ENCODE results near the gene RENBP. TPM values are rescaled to one million over a fixed set of nuclear protein-coding genes. Genes with fewer than 3 reads are reported as not detected.

Gene RENBP
- total RNA-seq, 1 experiment from 2014 or later: 0.75 TPM

- Mint-ChIP-seq H3K4me3 (ENCODE audit: unreplicated experiment) (no peak overlapping the region), H3K36me3 (ENCODE audit: insufficient read depth, unreplicated experiment) (peaks cover 35% of the 10 kb centered on the region), H3K27me3 (ENCODE audit: insufficient read depth, unreplicated experiment) (no peaks in the 10 kb centered on the region), H3K9me3 (ENCODE audit: unreplicated experiment) (no peaks in the 10 kb centered on the region), H3K4me1 (ENCODE audit: low read depth, unreplicated experiment) (no peaks in the 10 kb centered on the region), H3K27ac (ENCODE audit: unreplicated experiment) (no peak overlapping the region)
- no peaks in the 10 kb centered on the region for H3K4me1 ChIP-seq
- no peak for TF ChIP-seq CTCF (IDR thresholded peaks at IDR 0.05; ENCODE audit: insufficient read depth in 1 of 2, low read depth in 1 of 2, low read length in 1 of 2, severe bottlenecking in 1 of 2, unreplicated experiment in 1 of 2)
- H3K9me3 ChIP-seq: no peaks in the 10 kb centered on the region
- intact Hi-C loops (cut with micrococcal nuclease; ENCODE audit: unreplicated experiment): no loop called here
- H3K27me3 ChIP-seq (replicated peaks; ENCODE audit: control insufficient read depth, insufficient read depth, low read length): no peaks in the 10 kb centered on the region
- H3K36me3 ChIP-seq (ENCODE audit: control insufficient read depth, insufficient read depth, low read length): peaks cover 3% of the 10 kb centered on the region
- no peak overlapping the region for H3K4me3 ChIP-seq (ENCODE audit: low read depth, low read length)
- POLR2A ChIA-PET: no interaction called here
- no TSS peak for BruUV-seq (replicated peaks)
- CTCF ChIA-PET: interaction anchor here (1.3 kb wide), 2 partner anchors 18 to 20 kb away, joined by 3 to 4 read pairs; no protein-coding TSS in a partner anchor
- DNase-seq: no peak
These were observed 22.5 kb upstream of the RENBP start for GRCh38 chrX:153966841-153967535.

GRCh38 chrX:153966283-153966688 is 21.8 kb upstream of the RENBP start:
- BruUV-seq (replicated peaks): no TSS peak
- intact Hi-C loops (cut with micrococcal nuclease; ENCODE audit: unreplicated experiment): no loop called here
- no peaks in the 10 kb centered on the region for H3K27me3 Mint-ChIP-seq (ENCODE audit: insufficient read depth, unreplicated experiment)
- H3K4me3 Mint-ChIP-seq (ENCODE audit: unreplicated experiment): no peak overlapping the region
- Histone ChIP-seq H3K36me3 (ENCODE audit: control insufficient read depth, insufficient read depth, low read length) (peaks cover 3% of the 10 kb centered on the region), H3K27me3 (replicated peaks; ENCODE audit: control insufficient read depth, insufficient read depth, low read length) (no peaks in the 10 kb centered on the region), H3K4me3 (ENCODE audit: low read depth, low read length) (no peak overlapping the region), H3K4me1 (no peaks in the 10 kb centered on the region), H3K9me3 (no peaks in the 10 kb centered on the region)
- H3K4me1 Mint-ChIP-seq (ENCODE audit: low read depth, unreplicated experiment): no peaks in the 10 kb centered on the region
- no peak overlapping the region for H3K27ac Mint-ChIP-seq (ENCODE audit: unreplicated experiment)
- ChIA-PET CTCF (interaction anchor here (1.3 kb wide), 1 partner anchor 17 kb away, joined by 3 read pairs; no protein-coding TSS in a partner anchor), POLR2A (no interaction called here)
- H3K36me3 Mint-ChIP-seq (ENCODE audit: insufficient read depth, unreplicated experiment): peaks cover 29% of the 10 kb centered on the region
- TF ChIP-seq CTCF (IDR thresholded peaks at IDR 0.05; ENCODE audit: insufficient read depth in 1 of 2, low read depth in 1 of 2, low read length in 1 of 2, severe bottlenecking in 1 of 2, unreplicated experiment in 1 of 2): no peak
- DNase-seq: no peak
- H3K9me3 Mint-ChIP-seq (ENCODE audit: unreplicated experiment): no peaks in the 10 kb centered on the region

- intact Hi-C loops (cut with micrococcal nuclease; ENCODE audit: unreplicated experiment): no loop called here
- Mint-ChIP-seq H3K36me3 (ENCODE audit: insufficient read depth, unreplicated experiment) (peaks cover 30% of the 10 kb centered on the region), H3K9me3 (ENCODE audit: unreplicated experiment) (no peaks in the 10 kb centered on the region), H3K27ac (ENCODE audit: unreplicated experiment) (no peak overlapping the region), H3K4me3 (ENCODE audit: unreplicated experiment) (no peak overlapping the region), H3K27me3 (ENCODE audit: insufficient read depth, unreplicated experiment) (no peaks in the 10 kb centered on the region), H3K4me1 (ENCODE audit: low read depth, unreplicated experiment) (no peaks in the 10 kb centered on the region)
- H3K27me3 ChIP-seq (replicated peaks; ENCODE audit: control insufficient read depth, insufficient read depth, low read length): no peaks in the 10 kb centered on the region
- DNase-seq: no peak
- no peak overlapping the region for H3K4me3 ChIP-seq (ENCODE audit: low read depth, low read length)
- ChIA-PET POLR2A (no interaction called here), CTCF (no interaction called here)
- no TSS peak for BruUV-seq (replicated peaks)
- H3K4me1 ChIP-seq: no peaks in the 10 kb centered on the region
- no peak for TF ChIP-seq CTCF (IDR thresholded peaks at IDR 0.05; ENCODE audit: insufficient read depth in 1 of 2, low read depth in 1 of 2, low read length in 1 of 2, severe bottlenecking in 1 of 2, unreplicated experiment in 1 of 2)
- H3K9me3 ChIP-seq: no peaks in the 10 kb centered on the region
- peaks cover 3% of the 10 kb centered on the region for H3K36me3 ChIP-seq (ENCODE audit: control insufficient read depth, insufficient read depth, low read length)
These were observed 21.0 kb upstream of the RENBP start for GRCh38 chrX:153965406-153965805.

Data from Caco-2 (cell line).